CD4-positive, alpha-beta T cell treated with Interleukin-10 for 1 hour (primary cell): ENCODE results near the gene RWDD3.

Experiments
- DNase-seq: peaks from one replicate; pipeline ENCODE4 v3.0.0-alpha.2; 2020

Gene RWDD3

DNA sequence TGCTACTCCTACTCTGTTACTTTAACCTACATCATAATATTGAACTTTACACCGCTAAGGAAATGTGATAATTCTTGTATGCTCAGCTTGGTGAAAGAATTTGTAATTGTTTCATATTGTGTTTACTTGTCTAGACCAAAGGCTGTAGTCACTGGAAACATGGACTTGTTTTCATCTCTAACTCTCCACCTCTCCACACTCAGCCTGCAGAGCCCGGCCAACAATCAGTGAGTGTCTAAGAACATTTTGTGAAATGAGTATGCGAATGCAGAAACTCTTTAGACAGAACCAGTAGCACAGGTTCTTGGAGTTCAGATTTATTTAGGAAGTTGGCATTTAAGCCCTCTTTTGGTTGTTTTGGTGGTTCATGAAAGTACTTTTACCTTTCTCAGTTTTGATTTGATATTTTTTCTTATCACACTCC is 3.2 kb upstream of the RWDD3 start:
- DNase-seq, result no peak

DNA sequence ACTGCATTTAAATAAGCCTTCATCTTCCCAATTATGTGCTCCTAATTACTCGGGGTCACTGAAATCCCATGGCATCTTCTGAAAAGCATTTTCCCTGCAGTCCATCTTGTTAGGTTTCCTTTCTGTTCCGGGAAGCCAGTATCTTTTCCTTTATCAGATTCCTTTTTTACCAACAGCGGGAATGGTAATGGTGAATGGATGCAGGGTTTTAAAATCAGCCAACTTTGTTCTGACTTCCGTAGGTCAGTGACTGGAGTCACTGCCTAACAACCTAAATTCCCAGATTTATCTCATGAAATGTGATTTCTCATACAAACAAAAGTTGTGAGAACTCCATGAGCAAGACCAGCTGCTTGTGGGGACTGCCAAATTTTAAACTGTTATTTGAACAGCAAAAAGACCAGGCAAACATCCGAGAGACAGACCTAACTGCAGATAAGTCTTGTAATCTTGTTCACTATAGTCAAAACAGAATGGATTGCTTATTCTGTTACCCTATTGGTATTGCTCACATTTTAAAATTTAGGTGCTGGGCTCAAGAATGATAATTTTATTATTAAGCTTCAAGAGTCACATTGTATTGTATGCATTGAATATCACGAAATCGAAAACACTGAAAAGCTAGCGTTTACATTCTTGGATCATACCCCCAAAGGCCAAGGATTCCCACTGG is 1.2 kb upstream of the RWDD3 start:
- no peak for DNase-seq

DNA sequence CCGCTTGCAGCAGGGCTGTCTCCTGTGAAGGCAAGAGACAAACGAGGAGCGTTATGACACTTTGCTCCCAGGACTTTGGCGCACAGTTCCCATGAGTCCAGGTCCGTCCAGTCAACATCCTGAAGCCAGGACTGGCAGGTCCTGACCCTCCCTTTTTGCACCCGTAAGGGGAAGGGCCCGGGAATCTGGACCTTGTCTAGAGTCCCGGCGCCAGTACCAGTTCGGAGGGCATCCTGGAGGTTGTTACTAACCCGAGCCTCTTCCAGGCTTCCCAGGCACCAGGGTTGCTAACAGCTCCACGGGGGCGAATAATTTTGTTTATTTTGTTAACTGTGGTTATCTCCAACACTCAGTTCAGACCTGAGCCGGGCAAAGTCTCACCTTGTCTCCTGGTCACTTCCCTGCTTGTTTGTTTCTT is 682 bp upstream of the RWDD3 start:
- no peak for DNase-seq

DNA sequence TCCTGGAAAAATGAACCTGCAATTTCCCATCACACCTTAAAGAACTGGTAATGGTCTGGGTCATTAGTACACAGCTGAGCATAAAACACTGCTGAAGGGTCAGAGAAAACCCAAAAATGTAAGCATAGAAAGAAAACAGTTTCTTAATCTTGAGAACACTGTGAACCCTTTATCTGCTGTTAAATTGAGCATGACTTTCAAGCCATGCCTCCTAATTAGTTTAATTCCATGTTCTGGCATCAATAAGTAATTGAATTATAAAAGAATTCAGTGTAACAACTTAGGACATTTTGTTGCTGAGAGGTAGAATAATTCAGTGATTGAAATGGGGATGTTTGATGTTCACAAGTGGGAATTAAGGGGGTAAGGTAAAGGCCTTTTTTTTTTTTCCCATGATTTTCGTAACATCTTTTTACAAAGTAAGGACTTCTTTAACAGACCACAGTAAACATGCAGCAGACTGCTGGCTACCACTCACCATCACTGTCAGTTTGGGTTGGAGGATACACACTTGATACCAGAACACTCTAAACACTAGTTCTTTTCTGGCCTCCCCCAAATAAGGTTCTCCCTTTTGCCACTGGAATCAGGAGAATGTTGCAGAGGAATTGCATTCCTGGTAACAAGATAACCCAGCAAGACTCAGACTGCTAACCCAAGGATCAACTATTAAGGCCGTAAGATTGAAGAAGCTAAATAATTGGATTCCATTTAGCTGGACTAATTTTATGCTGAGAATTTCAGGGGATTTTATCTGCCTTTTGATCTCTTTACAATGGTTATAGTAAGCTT is 3.0 kb downstream of the RWDD3 start:
- no peak for DNase-seq

DNA sequence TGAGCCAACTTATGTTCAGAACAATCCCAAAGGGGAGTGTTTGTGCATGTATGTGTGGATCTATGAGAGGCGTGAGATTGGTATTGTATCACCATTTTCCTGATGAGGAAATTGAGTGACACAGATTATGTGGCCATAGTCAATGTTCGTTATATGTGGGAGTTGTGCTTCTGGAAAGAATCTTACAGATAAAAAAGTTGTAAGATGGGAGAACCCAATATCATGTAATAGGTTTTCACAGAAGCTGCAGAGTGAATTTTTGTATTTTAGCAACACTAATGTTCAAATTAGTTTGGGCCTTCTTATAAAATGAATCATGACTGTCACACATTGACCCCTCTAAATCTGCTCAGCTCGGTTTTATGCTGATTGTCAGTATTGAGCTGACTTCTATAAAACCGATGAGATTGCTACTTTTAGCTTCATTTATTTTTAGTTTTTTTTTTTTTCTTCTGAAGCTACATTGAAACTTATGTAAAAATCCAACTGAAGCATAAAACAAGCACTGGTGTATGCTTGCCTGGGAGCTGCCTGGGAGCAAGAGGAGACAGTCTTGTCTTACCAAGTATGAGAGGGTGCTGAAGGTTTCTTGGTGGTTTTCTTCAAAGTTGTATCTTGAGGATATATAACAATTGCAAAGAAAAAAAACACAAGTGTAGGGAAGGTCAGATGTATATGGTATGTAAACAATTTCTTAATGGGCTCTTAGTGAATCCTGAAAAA is 4.1 kb downstream of the RWDD3 start:
- DNase-seq, result no peak

DNA sequence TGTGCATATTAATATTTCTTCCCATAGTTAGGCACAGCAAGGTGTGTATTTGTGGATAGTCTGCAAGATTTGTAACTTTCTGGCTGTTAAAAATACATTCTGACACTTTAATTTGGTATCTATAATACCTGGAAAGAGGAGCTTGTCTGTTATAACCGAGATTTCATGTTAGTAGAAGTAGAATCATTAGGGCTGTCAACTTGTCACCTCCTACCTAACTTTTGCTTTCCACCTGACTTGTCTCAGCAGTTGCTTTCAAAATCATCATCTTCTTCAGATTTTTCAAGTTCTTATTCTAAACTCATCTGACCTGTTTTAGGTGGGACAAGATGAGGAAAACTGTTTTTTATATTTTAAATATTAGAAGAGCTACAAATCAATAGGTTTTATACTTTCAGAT is 11.0 kb downstream of the RWDD3 start:
- DNase-seq, result no peak

DNA sequence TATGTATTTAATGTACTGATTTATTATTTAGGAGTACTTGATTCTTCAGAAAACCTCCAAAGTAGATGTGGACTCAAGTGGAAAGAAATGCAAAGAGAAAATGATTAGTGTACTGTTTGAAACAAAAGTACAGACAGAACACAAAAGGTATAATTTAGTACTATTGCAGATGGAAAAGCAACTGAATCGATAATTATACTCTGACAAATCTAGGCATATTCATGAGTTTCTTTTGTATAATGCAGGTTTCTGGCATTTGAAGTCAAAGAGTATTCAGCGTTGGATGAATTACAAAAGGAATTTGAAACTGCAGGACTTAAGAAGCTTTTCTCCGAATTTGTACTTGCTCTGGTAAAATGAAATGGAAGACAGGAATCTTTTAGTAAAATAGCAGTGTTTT is 12.5 kb downstream of the RWDD3 start:
- no peak for DNase-seq

DNA sequence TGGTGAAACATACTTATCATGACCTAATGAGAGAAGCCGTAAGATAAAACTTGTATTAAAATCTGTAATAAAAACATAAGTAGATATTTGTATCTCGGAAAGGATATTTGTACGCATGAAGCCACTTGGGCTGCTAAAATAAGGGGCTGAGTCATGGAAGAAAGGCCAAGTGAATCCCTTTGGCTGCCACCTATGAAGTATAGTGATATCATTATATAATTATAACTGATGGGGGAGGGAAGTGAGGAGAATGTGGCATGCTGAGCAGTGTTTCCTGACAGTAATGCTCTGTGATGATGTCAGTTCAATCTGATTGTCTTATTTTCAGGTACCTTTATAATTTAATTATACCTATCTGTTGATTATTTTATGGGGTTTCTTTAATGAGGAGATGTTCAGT is 13.6 kb downstream of the RWDD3 start:
- no peak for DNase-seq

DNA sequence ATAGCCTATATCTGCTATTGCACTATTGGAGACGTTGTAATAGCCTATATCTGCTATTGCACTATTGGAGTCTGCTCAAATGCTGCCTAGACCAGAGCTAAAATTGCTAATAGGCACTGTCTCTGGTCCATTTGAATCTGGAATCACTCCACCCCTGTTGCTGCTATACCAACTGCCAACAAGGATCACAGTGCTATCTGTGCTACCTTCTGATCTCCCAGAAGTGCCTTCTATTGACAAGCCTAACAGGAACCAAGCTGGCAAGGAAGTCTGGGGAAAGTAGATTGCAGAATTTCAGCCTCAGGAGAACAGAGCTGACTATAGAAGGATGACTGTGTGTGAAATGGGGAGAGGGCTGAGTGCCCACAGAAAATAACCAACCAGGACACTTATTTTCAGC is 15.9 kb downstream of the RWDD3 start:
- no peak for DNase-seq

DNA sequence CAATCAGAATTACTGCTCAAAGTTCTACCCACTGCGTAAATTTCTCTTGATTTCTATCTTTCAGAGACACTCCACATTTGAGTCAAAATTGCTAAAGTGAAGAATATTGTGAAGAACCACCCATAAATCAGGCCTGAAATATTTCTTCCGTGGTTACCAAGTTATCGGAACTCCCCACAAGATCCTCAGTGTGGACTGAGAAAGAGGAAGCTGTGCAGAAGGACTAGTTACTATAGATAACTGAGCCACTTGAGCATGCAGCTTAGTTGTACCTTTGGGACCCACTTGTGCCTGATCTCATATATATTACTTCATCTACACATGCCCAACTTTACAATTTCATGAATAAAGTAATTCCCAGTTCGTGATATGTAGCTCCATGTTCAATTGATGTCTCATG is 18.4 kb downstream of the RWDD3 start:
- DNase-seq, result no peak

DNA sequence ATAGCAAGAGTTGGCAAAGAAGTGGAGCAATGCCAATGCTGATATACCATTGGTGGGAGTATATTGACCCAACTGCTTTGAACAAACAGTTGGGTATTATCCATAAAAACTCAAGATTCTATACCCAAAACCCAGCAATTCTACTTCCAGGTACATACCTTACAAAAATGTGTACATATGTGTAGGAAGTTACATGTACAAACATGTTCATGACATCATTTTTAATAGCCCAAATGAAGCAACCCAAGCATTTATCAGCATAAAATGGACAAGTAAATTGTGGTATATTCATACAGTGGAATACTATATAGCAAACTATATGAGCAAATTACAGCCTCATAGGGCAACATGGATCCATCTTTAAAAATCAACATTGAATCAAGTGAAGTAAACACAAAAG is 20.9 kb downstream of the RWDD3 start:
- DNase-seq, result no peak

DNA sequence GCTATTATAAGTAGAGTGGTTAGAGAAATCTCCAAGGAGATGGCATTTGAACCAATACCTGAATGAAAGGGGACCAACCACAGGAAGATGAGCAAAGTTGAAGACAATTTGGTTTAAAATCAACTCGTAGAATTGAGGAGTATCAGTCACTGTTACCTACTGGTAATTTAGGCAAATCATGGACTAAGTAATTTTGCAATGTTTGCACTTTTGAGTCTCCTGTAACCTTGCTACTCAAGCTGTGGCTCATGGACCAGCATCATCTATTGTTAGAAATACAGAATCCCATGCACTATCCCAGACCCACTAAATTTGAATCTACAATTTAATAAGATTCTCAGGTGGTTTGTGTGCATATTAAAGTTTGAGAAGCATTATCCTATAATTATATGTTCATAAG is 21.8 kb downstream of the RWDD3 start:
- no peak for DNase-seq

DNA sequence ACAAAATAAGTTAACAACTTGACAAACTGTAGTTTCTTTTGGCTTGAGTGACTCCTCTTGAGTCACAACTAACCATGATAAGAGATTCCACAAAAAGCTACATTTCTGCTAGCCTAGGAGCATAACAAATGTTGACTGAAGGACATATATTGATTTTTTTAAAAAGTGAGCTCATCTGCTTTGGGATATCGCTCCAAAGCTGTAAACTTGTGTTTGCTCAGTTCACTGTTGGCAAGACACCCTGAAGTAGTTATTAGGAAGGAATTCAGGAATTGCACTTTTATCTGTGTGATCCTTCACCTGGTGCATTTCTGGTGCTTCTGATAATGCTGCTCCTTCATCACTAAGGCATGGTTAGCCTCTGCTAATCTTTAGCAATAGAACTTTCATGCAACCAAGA is 23.7 kb downstream of the RWDD3 start:
- DNase-seq, result no peak

DNA sequence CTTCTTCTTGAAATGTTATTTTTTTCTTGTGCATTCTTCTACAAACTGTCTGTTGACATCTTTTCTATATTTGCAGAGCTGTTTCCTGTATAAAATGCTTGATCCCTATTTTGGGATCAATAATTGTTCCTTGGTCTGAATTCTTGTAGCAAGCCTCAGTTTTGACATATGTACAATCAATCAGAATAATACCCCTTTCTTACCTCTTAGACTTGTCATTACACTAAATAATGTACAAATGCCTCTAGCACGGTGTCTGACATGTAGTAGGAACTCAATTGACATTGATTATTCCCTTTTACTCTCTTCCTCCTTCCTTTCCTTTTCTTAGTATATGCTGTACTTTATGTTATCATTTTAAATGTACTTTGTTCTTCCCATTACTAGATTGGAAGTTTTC is 25.2 kb downstream of the RWDD3 start:
- no peak for DNase-seq

DNA sequence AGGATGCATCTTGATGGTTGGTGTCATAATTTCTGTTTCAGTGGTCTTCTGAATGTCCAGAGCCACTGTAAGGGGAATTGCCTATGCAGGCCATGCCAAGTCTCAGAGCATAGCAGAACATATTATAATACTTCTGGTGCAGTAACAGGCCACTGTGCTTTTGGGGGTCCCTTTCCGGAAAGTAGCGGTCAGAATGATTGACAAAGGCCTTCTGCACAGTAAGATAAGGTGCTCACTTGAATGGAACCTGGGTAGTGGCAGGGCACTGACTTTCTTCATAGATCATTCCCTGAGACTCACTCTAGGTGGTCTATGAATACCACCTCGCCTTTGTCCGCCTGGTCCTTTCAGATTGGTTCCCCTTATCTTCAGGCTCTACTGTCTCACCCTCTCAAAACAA is 28.9 kb downstream of the RWDD3 start:
- no peak for DNase-seq

DNA sequence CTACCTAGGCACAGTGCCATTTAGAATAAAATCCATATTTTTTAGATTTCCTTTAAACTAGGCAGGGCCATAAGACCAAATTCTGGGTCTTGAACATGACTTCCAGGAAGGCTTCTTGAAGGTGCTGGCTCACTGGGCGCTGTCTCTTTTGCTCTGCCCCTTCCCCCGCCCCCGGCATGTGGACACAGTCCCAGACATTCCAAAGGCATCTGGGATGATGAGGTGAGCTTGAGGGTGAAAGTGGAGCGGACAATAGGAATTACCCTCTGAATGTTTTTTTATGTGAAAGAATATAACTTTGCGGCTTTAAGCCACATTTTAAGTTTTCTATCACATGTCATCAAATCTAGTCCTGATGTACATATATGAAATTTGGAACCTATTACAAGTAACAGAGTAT is 29.4 kb downstream of the RWDD3 start:
- no peak for DNase-seq

DNA sequence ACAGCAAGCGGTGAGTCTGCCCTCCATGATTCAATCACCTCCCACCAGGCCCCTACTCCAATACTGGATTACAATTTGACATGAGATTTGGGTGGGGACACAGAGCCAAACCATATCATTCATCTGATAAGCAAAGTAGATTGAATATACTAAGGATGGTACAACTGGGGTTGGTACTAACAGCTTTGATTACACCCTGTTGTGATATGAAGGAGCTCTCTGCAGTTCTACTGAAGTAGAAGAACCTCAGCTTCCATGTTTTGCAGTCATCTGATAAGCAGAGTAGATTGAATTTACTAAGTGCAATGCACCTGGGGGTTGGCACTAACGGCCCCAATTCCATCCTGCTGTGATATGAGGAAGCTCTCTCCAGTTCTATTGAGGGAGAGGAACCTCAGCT is 31.1 kb downstream of the RWDD3 start:
- no peak for DNase-seq

DNA sequence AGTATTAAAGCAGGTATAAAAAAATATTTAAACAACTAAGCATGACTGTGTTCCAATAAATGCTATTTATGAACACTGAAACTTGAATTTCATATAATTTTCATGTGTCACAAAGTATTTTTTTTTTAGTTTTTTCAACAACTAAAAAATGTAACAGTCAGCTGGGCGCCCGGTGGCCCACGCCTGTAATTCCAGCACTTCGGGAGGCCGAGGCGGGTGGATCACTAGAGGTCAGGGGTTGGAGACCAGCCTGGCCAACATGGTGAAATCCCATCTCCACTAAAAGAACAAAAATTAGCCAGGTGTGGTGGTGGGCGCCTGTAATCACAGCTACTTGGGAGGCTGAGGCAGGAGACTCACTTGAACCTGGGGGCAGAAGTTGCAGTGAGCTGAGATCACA is 42.4 kb downstream of the RWDD3 start:
- no peak for DNase-seq

DNA sequence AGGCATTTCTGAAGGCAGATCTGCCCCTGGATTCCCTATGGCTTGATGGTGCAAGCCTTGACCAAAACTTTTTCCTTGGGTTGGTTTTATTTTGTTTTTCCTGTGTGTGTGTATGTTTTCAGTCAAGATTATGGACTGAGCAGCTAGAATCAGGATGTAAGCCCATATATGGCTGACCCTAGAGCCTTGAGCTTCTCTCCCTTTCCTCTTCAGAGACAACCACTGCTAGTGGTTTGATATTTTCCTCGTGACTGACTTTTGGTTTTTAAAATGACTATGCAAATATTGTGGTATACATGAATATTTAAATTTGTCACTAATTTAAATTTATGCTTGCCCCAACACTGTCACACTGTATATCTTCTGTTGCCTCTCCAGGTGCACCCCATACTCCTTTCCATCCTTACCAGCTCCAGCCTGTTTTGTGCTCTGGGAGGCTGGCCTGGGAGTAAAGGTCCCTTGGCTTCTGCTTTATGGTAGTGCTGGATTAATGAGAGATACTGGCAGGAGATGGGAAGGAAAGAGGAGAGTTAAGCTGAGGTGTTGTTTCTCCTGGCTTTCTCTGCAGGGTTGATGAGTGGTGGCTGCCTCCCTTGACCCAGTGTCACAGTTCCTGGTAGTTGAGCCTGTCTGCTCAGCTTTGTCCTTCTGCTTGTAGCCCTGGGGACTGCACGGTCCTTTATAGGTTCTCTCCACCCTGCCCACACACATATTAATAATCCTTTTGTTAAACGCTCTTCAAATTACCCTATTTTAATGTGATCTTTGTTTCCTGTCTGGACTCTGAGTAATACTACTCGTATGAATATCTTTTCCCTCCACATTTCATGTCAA is 44.4 kb downstream of the RWDD3 start:
- DNase-seq, result no peak

DNA sequence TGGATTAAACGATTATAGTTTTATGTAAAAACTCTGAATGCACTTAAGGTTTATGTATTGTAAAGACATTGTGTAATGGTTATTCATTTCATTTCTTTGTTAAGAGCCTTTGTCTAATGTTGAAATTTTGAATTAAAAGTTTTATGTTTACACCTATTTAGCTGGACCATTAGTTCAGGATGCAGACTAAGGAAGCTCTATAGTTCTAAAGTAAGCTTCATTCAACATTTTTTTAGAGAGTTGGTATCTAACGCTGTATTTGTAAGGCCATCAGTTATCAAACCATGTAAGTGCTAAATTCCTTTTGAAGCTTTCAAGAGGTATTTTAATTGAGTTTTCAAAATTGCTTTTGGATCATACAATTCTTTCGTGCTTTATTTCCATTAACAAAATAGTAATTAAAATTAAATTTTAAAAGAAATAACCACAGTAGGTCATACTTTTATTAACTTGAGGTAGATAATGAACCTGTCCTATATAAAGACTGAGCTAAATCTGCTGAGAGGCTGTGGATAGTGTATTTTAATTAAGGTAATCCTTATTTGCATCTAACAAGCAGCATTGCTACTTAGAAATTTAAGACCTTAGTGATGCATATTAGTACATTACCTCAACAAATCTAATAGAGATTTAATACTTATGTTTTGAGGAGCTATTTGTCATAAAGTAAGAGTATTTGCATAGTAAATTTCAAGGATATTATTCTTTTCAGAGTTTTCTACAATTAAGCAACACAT is 47.9 kb downstream of the RWDD3 start:
- no peak for DNase-seq

DNA sequence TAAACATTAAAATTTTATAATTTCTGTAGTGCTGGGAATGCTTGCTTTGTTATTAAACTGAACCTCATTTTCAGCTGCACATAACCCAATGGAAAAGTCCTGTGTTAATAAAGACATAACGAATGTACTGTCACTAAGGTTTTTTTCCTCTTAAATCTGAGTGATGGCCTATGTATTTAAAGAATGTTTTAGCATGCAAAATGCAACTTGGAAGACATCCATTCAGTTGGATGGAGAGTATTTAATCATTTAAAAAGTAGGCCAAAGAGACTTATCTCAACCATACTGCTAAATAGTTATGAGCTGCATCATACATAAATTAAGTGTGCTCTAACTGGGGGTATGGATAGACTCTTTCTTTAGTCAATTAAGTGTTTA is 48.5 kb downstream of the RWDD3 start:
- no peak for DNase-seq

DNA sequence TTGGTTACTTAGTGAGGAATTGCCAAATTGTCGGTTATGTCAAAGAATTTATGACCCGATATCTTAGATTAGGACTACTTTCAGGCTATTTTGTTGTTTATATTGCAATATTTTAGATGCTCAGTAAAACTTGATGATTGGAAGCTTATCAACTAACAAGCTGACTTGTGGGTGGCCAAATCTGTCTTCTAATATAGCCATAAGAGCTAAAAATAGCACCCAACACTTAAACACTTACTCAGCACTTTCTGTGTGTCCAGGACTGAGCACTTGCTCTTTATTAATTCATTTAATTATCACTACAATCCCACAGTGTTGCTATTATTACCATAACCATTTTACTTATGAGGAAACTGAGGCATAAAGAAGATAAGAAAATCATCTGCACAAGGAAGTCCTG is 50.4 kb downstream of the RWDD3 start:
- no peak for DNase-seq

DNA sequence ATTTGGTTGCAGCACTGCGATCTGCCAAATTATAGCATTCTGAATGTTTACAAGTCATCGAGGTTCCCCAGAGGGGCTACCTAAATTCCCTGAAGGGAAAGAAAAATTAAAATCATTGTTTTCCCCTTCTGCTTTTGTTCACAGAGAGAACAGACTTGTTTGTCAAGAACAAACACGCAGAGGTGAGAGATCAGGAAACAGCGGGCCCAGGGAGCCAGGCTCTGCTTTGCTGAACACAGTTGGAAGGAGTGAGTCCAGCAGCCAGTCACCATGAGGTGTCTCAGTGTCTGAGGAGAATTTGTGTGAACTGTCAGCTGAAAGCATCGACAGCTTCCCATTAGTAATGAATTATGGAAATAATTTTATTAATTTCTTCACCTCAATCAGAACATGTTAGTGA is 52.5 kb downstream of the RWDD3 start:
- DNase-seq, result no peak
